Type B pancreatic cell (in vitro differentiated cells): ENCODE measurements around the gene TRIM32. TPM values are rescaled to one million over a fixed set of nuclear protein-coding genes. Genes with fewer than 3 reads are reported as not detected.
"Not testable (repeated sequence)": the region's sequence is repeated elsewhere in the genome, so short reads cannot be mapped to it uniquely, and the experiment has no call there.

Experiments
- DNase-seq: peaks from one replicate; pipeline ENCODE4 v3.0.0; 2021; ENCODE audit warnings: mixed read lengths; ENCODE audit not compliant: unreplicated experiment; ENCODE audit errors: extremely low spot score
- H3K27ac Mint-ChIP-seq: 2 replicates; pipeline ENCODE4 v1.8.0; 2021; ENCODE audit warnings: mild to moderate bottlenecking, mixed read lengths
- H3K27me3 Mint-ChIP-seq: 2 replicates; pipeline ENCODE4 v1.8.0; 2021; ENCODE audit warnings: mixed read lengths
- H3K36me3 Mint-ChIP-seq: 2 replicates; pipeline ENCODE4 v1.8.0; 2021; ENCODE audit warnings: mixed read lengths
- H3K4me1 Mint-ChIP-seq: one replicate; pipeline ENCODE4 v1.8.0; 2021; ENCODE audit warnings: mixed read lengths; ENCODE audit not compliant: unreplicated experiment
- H3K4me3 Mint-ChIP-seq: 2 replicates; pipeline ENCODE4 v1.8.0; 2021; ENCODE audit warnings: mild to moderate bottlenecking, mixed read lengths
- H3K9me3 Mint-ChIP-seq: 2 replicates; pipeline ENCODE4 v1.8.0; 2021; ENCODE audit warnings: mixed read lengths
- total RNA-seq: library from RNA; stranded (reverse); gene quantifications from 2 replicates; pipeline ENCODE4 v1.2.1, GENCODE V29; 2021; ENCODE audit warnings: low replicate concordance
- TF ChIP-seq, protein P1 (sequence below): fragments of 200-600 bp; sonication (generic); conservative IDR thresholded peaks from 2 replicates; pipeline ENCODE4 v1.5.0; 2021; ENCODE audit warnings: antibody characterized with exemption, mild to moderate bottlenecking

TRIM32 gene
- total RNA-seq, 1 donor from 2014 or later: 29.6 TPM

DNA sequence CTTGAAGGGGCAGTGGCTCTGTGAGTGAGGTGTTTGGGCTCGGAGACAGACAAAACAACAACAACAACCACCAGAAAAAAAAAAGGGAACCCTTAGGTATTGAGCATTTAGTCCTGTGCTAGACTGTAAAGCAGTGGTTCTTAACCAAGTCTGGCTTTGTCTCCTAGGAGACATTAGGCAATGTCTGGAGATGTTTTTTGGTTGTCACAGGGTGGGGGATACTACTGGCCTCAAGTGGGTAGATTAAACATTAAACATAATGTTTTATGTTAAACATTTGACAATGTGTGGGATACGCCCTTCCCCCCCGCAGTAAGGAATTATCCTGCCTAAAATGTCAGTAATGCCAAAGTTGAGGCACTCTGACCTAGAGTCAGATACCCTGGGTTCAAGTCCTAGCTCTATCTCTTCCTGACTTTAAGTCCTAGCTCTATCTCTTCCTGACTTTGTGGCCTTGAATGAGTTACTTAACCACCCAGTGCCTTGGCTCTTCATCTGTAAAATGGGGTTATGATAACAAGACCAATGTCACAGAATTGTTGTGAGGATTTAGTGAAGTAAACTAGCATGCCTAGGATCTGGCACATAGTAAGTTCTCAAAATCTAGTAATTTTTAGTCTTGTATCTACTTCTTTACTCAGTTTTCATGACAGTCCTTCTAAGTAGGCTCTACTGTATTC, 1.8 kb downstream of the TRIM32 start:
- no peak for DNase-seq
- Mint-ChIP-seq H3K36me3 (peaks cover 8% of the 10 kb centered on the region), H3K9me3 (peaks cover 5% of the 10 kb centered on the region), H3K27ac (peak overlapping the region; percentile 83), H3K4me3 (peak overlapping the region; percentile 89), H3K4me1 (peaks cover 34% of the 10 kb centered on the region), H3K27me3 (no peaks in the 10 kb centered on the region)
- TF ChIP-seq, protein P1, sequence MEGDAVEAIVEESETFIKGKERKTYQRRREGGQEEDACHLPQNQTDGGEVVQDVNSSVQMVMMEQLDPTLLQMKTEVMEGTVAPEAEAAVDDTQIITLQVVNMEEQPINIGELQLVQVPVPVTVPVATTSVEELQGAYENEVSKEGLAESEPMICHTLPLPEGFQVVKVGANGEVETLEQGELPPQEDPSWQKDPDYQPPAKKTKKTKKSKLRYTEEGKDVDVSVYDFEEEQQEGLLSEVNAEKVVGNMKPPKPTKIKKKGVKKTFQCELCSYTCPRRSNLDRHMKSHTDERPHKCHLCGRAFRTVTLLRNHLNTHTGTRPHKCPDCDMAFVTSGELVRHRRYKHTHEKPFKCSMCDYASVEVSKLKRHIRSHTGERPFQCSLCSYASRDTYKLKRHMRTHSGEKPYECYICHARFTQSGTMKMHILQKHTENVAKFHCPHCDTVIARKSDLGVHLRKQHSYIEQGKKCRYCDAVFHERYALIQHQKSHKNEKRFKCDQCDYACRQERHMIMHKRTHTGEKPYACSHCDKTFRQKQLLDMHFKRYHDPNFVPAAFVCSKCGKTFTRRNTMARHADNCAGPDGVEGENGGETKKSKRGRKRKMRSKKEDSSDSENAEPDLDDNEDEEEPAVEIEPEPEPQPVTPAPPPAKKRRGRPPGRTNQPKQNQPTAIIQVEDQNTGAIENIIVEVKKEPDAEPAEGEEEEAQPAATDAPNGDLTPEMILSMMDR: no peak

DNA sequence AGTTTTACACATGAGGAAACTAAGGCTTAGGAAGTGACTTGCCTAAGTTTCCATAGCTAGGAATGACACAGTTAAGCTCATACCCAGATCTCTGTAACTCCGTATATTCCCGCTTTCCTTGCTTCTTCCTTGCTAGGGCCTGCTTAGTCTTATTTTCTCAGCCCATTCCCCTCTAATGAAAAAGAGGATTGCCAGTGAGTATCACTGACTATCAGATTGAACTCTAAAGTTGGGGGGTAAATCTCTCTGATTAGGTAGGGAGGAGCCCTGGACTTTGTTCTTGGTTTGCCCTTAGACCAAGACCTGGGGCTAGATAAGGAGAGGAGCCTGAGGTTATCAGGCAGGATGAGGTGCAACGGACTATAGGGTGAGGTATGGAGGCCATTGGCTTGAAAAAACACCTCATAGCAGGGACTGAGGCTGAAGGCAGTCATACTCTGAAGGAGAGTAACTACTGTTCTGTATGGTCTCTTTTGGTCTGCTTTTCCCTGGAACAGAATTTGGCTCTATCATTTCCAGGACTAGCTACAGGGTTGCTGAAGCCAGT, 2.5 kb downstream of the TRIM32 start:
- peaks cover 34% of the 10 kb centered on the region for H3K4me1 Mint-ChIP-seq
- H3K27ac Mint-ChIP-seq: peak overlapping the region; percentile 57
- peaks cover 6% of the 10 kb centered on the region for H3K36me3 Mint-ChIP-seq
- H3K27me3 Mint-ChIP-seq: no peaks in the 10 kb centered on the region
- H3K4me3 Mint-ChIP-seq: peak overlapping the region; percentile 89
- peaks cover 5% of the 10 kb centered on the region for H3K9me3 Mint-ChIP-seq
- no peak for DNase-seq
- TF ChIP-seq, protein P1: no peak

DNA sequence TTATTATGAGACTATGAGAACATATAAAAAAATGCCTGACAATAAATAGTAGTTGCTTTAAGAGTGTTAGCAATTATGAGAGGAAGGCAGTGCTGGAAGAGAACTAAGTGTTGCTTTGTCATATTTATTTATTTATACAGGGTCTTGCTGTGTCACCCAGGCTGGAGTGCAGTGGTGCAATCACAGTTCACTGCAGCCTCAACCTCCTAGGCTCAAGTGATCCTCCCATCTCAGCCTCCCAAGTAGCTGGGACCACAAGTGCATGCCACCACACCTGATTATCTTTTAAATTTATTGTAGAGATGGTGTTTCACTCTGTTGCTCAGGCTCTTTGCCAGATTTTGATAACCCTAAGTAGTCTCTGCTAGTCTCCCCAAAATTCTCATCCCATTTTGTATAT, 3.7 kb downstream of the TRIM32 start:
- not testable (repeated sequence) for H3K9me3 Mint-ChIP-seq, H3K27me3 Mint-ChIP-seq, H3K36me3 Mint-ChIP-seq, H3K4me3 Mint-ChIP-seq, H3K27ac Mint-ChIP-seq, DNase-seq
- H3K4me1 Mint-ChIP-seq: peaks cover 34% of the 10 kb centered on the region

GRCh38 chr9:116691607-116692006, 4.5 kb downstream of the TRIM32 start:
- Mint-ChIP-seq H3K27me3 (no peaks in the 10 kb centered on the region), H3K36me3 (peaks cover 12% of the 10 kb centered on the region), H3K4me1 (peaks cover 32% of the 10 kb centered on the region), H3K4me3 (no peak overlapping the region), H3K27ac (no peak overlapping the region), H3K9me3 (peaks cover 5% of the 10 kb centered on the region)
- DNase-seq: no peak
- TF ChIP-seq, protein P1: no peak

GRCh38 chr9:116692616-116693015, 5.5 kb downstream of the TRIM32 start:
- Mint-ChIP-seq H3K27ac (no peak overlapping the region), H3K4me3 (no peak overlapping the region), H3K4me1 (peaks cover 31% of the 10 kb centered on the region), H3K27me3 (no peaks in the 10 kb centered on the region), H3K36me3 (peaks cover 19% of the 10 kb centered on the region), H3K9me3 (peaks cover 5% of the 10 kb centered on the region)
- TF ChIP-seq, protein P1: no peak
- no peak for DNase-seq

DNA sequence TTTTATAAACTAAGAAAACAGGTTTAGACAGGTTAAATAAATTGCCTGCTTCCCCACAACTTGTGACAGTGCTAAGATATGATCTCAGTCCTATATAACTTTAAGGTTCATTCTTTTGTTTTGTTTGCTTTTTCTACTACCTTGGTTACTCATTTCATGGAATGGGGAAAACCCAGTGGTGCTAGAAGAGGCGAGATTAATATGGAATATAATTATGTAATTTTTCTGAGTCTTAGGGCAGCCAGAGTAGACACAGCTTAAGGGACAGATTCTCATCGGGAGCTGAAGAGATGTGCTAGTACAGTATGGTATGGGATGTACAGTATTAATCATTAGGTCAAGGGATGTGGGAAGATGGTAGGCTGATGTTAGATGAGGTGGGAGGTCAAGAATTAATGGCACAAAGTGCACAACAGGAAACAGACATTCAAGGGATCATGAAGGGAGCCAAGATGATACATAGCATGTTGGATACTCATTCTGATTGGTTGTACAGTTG, 6.2 kb downstream of the TRIM32 start:
- TF ChIP-seq, protein P1: no peak
- no peak for DNase-seq

More for the DNA sequence above, 6.2 kb downstream of the TRIM32 start:
- Mint-ChIP-seq H3K27me3 (no peaks in the 10 kb centered on the region), H3K4me3 (no peak overlapping the region), H3K27ac (no peak overlapping the region), H3K36me3 (peaks cover 25% of the 10 kb centered on the region), H3K4me1 (peaks cover 24% of the 10 kb centered on the region), H3K9me3 (peaks cover 5% of the 10 kb centered on the region)
